ENCODE results near the gene SLC25A13.

SLC25A13 gene

GRCh38 chr7:96321031-96321657, 754 bp downstream of the SLC25A13 start:
- peak; percentile 76 for DNase-seq (ENCODE audit: low spot score)
- H3K14ac ChIP-seq (ENCODE audit: low read length): peak overlapping the region; percentile 85
- peaks cover 0 to 3% of the 10 kb centered on the region in 2 donors for H3K4me1 ChIP-seq (ENCODE audit: control insufficient read depth in 2 of 2, insufficient read depth in 1 of 2, low read depth in 1 of 2, low read length in 2 of 2)
- H3K9me3 ChIP-seq (replicated peaks in 1 of 2; ENCODE audit: control insufficient read depth in 2 of 2, insufficient read depth in 1 of 2, low read depth in 1 of 2, low read length in 2 of 2): no peaks in the 10 kb centered on the region
- H4K91ac ChIP-seq (ENCODE audit: low read depth, low read length, poor library complexity): peak overlapping the region; percentile 94
- H2BK5ac ChIP-seq (ENCODE audit: low read length): peak overlapping the region; percentile 99
- H2BK120ac ChIP-seq (ENCODE audit: low read depth, low read length): peak overlapping the region; percentile 77
- H3K18ac ChIP-seq (ENCODE audit: low read length): peak overlapping the region; percentile 99
- WGBS, 2 donors (ENCODE audit: extremely low coverage in 2 of 2, insufficient read length in 2 of 2, insufficient replicate concordance in 1 of 2): no CpG with 5 or more reads among the region's 22 CpGs
- H3K27ac ChIP-seq (replicated peaks; ENCODE audit: low read length): peak overlapping the region; percentile 93
- H2BK12ac ChIP-seq (ENCODE audit: low read length): peak overlapping the region; percentile 78
- H3K27me3 ChIP-seq (ENCODE audit: control insufficient read depth in 3 of 3, insufficient read depth in 3 of 3, low read depth in 1 of 3, low read length in 3 of 3): no peaks in the 10 kb centered on the region
- peak overlapping the region; percentile 31 for H3K4ac ChIP-seq (ENCODE audit: low read length)
- peak overlapping the region; percentile 30 for H2BK15ac ChIP-seq (ENCODE audit: low read length)
- peak overlapping the region; percentile 91 for H2AFZ ChIP-seq (ENCODE audit: low read length)
- H4K8ac ChIP-seq (ENCODE audit: low read depth, low read length): no peak overlapping the region
- peak overlapping the region; percentile 98 for H3K9ac ChIP-seq (ENCODE audit: low read depth, low read length, poor library complexity)
- peak overlapping the region; percentile 95 for H3K23ac ChIP-seq (ENCODE audit: low read depth, low read length, poor library complexity)
- peak overlapping the region; percentile 74 for H3K4me2 ChIP-seq (ENCODE audit: insufficient read depth, low read length, poor library complexity, severe bottlenecking)
- peak overlapping the region; percentile 79 to 94 for H3K4me3 ChIP-seq (ENCODE audit: low read length in 2 of 2)
- H3K79me1 ChIP-seq (ENCODE audit: low read depth, low read length): peaks cover 2% of the 10 kb centered on the region
- peaks cover 0 to 5% of the 10 kb centered on the region in 2 donors for H3K36me3 ChIP-seq (replicated peaks in 1 of 2; ENCODE audit: control insufficient read depth in 2 of 2, insufficient read depth in 2 of 2, low read length in 2 of 2)
- H2AK5ac ChIP-seq (ENCODE audit: low read depth, low read length): peak overlapping the region; percentile 98

GRCh38 chr7:96320442-96320841, 1.5 kb downstream of the SLC25A13 start:
- Histone ChIP-seq H3K4me2 (ENCODE audit: insufficient read depth, low read length, poor library complexity, severe bottlenecking) (no peak overlapping the region), H4K91ac (ENCODE audit: low read depth, low read length, poor library complexity) (no peak overlapping the region), H2BK5ac (ENCODE audit: low read length) (no peak overlapping the region), H2BK12ac (ENCODE audit: low read length) (no peak overlapping the region), H3K14ac (ENCODE audit: low read length) (no peak overlapping the region), H3K4me1 (ENCODE audit: control insufficient read depth in 2 of 2, insufficient read depth in 1 of 2, low read depth in 1 of 2, low read length in 2 of 2) (peaks cover 0 to 3% of the 10 kb centered on the region in 2 donors), H3K36me3 (replicated peaks in 1 of 2; ENCODE audit: control insufficient read depth in 2 of 2, insufficient read depth in 2 of 2, low read length in 2 of 2) (peaks cover 0 to 5% of the 10 kb centered on the region in 2 donors), H3K4me3 (ENCODE audit: low read length in 2 of 2) (peak overlapping the region in 1 of 2 donors; percentile 79), H3K27ac (replicated peaks; ENCODE audit: low read length) (no peak overlapping the region), H2BK15ac (ENCODE audit: low read length) (no peak overlapping the region), H3K79me1 (ENCODE audit: low read depth, low read length) (peaks cover 2% of the 10 kb centered on the region), H2AFZ (ENCODE audit: low read length) (no peak overlapping the region), H3K27me3 (ENCODE audit: control insufficient read depth in 3 of 3, insufficient read depth in 3 of 3, low read depth in 1 of 3, low read length in 3 of 3) (no peaks in the 10 kb centered on the region), H3K9ac (ENCODE audit: low read depth, low read length, poor library complexity) (no peak overlapping the region), H4K8ac (ENCODE audit: low read depth, low read length) (no peak overlapping the region), H3K23ac (ENCODE audit: low read depth, low read length, poor library complexity) (no peak overlapping the region), H2BK120ac (ENCODE audit: low read depth, low read length) (no peak overlapping the region), H3K4ac (ENCODE audit: low read length) (no peak overlapping the region), H3K18ac (ENCODE audit: low read length) (no peak overlapping the region), H3K9me3 (replicated peaks in 1 of 2; ENCODE audit: control insufficient read depth in 2 of 2, insufficient read depth in 1 of 2, low read depth in 1 of 2, low read length in 2 of 2) (no peaks in the 10 kb centered on the region), H2AK5ac (ENCODE audit: low read depth, low read length) (no peak overlapping the region)
- DNase-seq (ENCODE audit: low spot score): no peak
- no CpG with 5 or more reads among the region's 2 CpGs for WGBS, 2 donors (ENCODE audit: extremely low coverage in 2 of 2, insufficient read length in 2 of 2, insufficient replicate concordance in 1 of 2)

- Histone ChIP-seq H3K18ac (ENCODE audit: low read length) (no peak overlapping the region), H2BK12ac (ENCODE audit: low read length) (no peak overlapping the region)
Observed at GRCh38 chr7:96319439-96319838, 2.5 kb downstream of the SLC25A13 start.

GRCh38 chr7:96316949-96317348, 4.9 kb downstream of the SLC25A13 start:
- Histone ChIP-seq H3K79me1 (ENCODE audit: low read depth, low read length) (peaks cover 4% of the 10 kb centered on the region), H2BK120ac (ENCODE audit: low read depth, low read length) (no peak overlapping the region), H4K8ac (ENCODE audit: low read depth, low read length) (no peak overlapping the region), H3K14ac (ENCODE audit: low read length) (no peak overlapping the region), H3K4me1 (ENCODE audit: control insufficient read depth in 2 of 2, insufficient read depth in 1 of 2, low read depth in 1 of 2, low read length in 2 of 2) (peaks cover 2 to 7% of the 10 kb centered on the region in 2 donors), H3K4me3 (ENCODE audit: low read length in 2 of 2) (no peak overlapping the region), H2BK12ac (ENCODE audit: low read length) (no peak overlapping the region), H2BK5ac (ENCODE audit: low read length) (no peak overlapping the region), H3K9ac (ENCODE audit: low read depth, low read length, poor library complexity) (no peak overlapping the region), H3K23ac (ENCODE audit: low read depth, low read length, poor library complexity) (no peak overlapping the region), H4K91ac (ENCODE audit: low read depth, low read length, poor library complexity) (no peak overlapping the region), H3K27ac (replicated peaks; ENCODE audit: low read length) (no peak overlapping the region), H3K18ac (ENCODE audit: low read length) (no peak overlapping the region), H3K9me3 (replicated peaks in 1 of 2; ENCODE audit: control insufficient read depth in 2 of 2, insufficient read depth in 1 of 2, low read depth in 1 of 2, low read length in 2 of 2) (no peaks in the 10 kb centered on the region), H3K36me3 (replicated peaks in 1 of 2; ENCODE audit: control insufficient read depth in 2 of 2, insufficient read depth in 2 of 2, low read length in 2 of 2) (peaks cover 0 to 21% of the 10 kb centered on the region in 2 donors), H3K4ac (ENCODE audit: low read length) (no peak overlapping the region), H2BK15ac (ENCODE audit: low read length) (no peak overlapping the region), H3K4me2 (ENCODE audit: insufficient read depth, low read length, poor library complexity, severe bottlenecking) (no peak overlapping the region), H2AK5ac (ENCODE audit: low read depth, low read length) (no peak overlapping the region), H2AFZ (ENCODE audit: low read length) (no peak overlapping the region), H3K27me3 (ENCODE audit: control insufficient read depth in 3 of 3, insufficient read depth in 3 of 3, low read depth in 1 of 3, low read length in 3 of 3) (no peaks in the 10 kb centered on the region)
- WGBS, 2 donors (ENCODE audit: extremely low coverage in 2 of 2, insufficient read length in 2 of 2, insufficient replicate concordance in 1 of 2): no CpG with 5 or more reads among the region's 8 CpGs
- DNase-seq (ENCODE audit: low spot score): no peak

More at GRCh38 chr7:96319439-96319838, 2.5 kb downstream of the SLC25A13 start:
- H2BK5ac ChIP-seq (ENCODE audit: low read length): no peak overlapping the region
- no peak overlapping the region for H3K14ac ChIP-seq (ENCODE audit: low read length)
- peaks cover 0 to 5% of the 10 kb centered on the region in 2 donors for H3K36me3 ChIP-seq (replicated peaks in 1 of 2; ENCODE audit: control insufficient read depth in 2 of 2, insufficient read depth in 2 of 2, low read length in 2 of 2)
- peaks cover 2% of the 10 kb centered on the region for H3K79me1 ChIP-seq (ENCODE audit: low read depth, low read length)
- no peak overlapping the region for H2AK5ac ChIP-seq (ENCODE audit: low read depth, low read length)
- no peak overlapping the region for H3K4ac ChIP-seq (ENCODE audit: low read length)
- H3K27me3 ChIP-seq (ENCODE audit: control insufficient read depth in 3 of 3, insufficient read depth in 3 of 3, low read depth in 1 of 3, low read length in 3 of 3): no peaks in the 10 kb centered on the region
- no peak overlapping the region for H3K27ac ChIP-seq (replicated peaks; ENCODE audit: low read length)
- H3K4me2 ChIP-seq (ENCODE audit: insufficient read depth, low read length, poor library complexity, severe bottlenecking): no peak overlapping the region
- no peak overlapping the region for H2AFZ ChIP-seq (ENCODE audit: low read length)
- H3K9me3 ChIP-seq (replicated peaks in 1 of 2; ENCODE audit: control insufficient read depth in 2 of 2, insufficient read depth in 1 of 2, low read depth in 1 of 2, low read length in 2 of 2): no peaks in the 10 kb centered on the region
- H4K91ac ChIP-seq (ENCODE audit: low read depth, low read length, poor library complexity): no peak overlapping the region
- H3K4me1 ChIP-seq (ENCODE audit: control insufficient read depth in 2 of 2, insufficient read depth in 1 of 2, low read depth in 1 of 2, low read length in 2 of 2): peaks cover under 1 to 7% of the 10 kb centered on the region in 2 donors
- H4K8ac ChIP-seq (ENCODE audit: low read depth, low read length): no peak overlapping the region
- H2BK120ac ChIP-seq (ENCODE audit: low read depth, low read length): no peak overlapping the region
- no peak overlapping the region for H3K9ac ChIP-seq (ENCODE audit: low read depth, low read length, poor library complexity)
- no peak for DNase-seq (ENCODE audit: low spot score)
- no peak overlapping the region for H3K4me3 ChIP-seq (ENCODE audit: low read length in 2 of 2)
- no peak overlapping the region for H2BK15ac ChIP-seq (ENCODE audit: low read length)
- H3K23ac ChIP-seq (ENCODE audit: low read depth, low read length, poor library complexity): no peak overlapping the region
